ENCODE measurements around the gene SDCCAG8.

- no peak for TF ChIP-seq EZH2 (IDR thresholded peaks at IDR 0.05; ENCODE audit: insufficient read depth, low read length)
- TF ChIP-seq CTCF (IDR thresholded peaks at IDR 0.05; ENCODE audit: insufficient read depth, low read depth, low read length), result no peak
Observed at GRCh38 chr1:243535014-243535413, 279.2 kb downstream of the SDCCAG8 start.

All from astrocyte (in vitro differentiated cells and primary cell).